ENCODE data around the gene COX4I2.

COX4I2 gene

GRCh38 chr20:31691646-31692275 lies 54.0 kb downstream of the COX4I2 start:
- peak; percentile 58 for FAIRE-seq
- no peak for DNase-seq (ENCODE audit: insufficient read length, low spot score)

GRCh38 chr20:31693402-31693801 lies 55.7 kb downstream of the COX4I2 start:
- FAIRE-seq (no peak), DNase-seq (ENCODE audit: insufficient read length, low spot score) (no peak)

DNA sequence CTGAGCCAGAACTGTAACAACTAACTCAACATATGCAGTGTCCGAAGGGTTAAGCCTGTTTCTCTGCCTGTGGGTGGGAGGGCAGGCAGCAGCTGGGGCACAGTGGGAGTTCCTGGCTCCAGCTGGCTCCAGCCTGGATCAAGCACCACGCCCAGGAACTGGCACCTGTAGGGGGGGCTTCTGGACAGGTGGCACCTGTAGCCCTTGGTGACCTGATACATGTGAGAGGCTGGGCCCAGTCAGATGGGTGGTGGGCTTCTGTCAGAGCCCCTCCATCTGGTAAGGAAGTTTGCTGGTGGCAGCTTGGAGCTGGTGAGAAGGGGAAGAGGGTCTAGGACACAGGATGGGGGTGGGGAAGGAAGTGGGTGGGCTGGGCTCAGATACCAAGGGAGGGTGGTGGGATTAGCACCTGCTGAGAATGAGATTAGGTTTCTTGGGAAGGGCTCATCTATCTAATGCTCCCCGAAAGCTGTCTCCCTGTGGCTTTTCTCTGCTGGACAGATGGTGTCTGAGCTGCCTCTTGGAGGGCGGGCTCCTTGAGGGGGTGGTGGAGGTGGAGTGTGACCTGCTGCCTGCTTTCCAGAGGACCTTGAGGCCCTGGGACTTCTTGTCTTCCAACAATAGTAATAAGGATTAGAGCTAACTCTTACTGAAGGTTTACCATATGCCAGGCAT lies 56.4 kb downstream of the COX4I2 start:
- FAIRE-seq (no peak), DNase-seq (ENCODE audit: insufficient read length, low spot score) (no peak)

Data from HTR-8/SVneo (cell line).